ENCODE data around the gene FBXW10.
"Not testable (repeated sequence)": the region's sequence is repeated elsewhere in the genome, so short reads cannot be mapped to it uniquely, and the experiment has no call there.

DNA sequence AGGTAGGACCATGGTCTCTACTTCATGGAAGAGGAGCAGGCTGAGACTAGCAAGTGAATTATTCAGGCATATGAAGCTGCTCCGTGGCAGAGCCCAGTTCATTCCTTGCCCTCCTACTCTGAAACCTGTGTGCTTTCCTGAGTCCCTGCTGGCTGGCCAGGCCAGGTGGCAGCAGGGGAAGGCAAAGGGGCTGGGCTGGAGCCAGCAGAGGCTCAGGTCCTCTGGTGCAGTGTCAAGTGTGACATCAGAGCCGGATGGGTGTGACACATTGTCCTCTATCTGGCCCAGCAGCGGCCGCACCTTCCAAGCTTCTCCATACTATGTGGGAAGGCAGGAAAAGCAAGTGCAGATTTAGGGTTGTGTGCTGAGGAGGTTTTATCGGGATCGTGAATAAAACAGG lies 2.6 kb upstream of the FBXW10 start:
- TF ChIP-seq, protein P1, sequence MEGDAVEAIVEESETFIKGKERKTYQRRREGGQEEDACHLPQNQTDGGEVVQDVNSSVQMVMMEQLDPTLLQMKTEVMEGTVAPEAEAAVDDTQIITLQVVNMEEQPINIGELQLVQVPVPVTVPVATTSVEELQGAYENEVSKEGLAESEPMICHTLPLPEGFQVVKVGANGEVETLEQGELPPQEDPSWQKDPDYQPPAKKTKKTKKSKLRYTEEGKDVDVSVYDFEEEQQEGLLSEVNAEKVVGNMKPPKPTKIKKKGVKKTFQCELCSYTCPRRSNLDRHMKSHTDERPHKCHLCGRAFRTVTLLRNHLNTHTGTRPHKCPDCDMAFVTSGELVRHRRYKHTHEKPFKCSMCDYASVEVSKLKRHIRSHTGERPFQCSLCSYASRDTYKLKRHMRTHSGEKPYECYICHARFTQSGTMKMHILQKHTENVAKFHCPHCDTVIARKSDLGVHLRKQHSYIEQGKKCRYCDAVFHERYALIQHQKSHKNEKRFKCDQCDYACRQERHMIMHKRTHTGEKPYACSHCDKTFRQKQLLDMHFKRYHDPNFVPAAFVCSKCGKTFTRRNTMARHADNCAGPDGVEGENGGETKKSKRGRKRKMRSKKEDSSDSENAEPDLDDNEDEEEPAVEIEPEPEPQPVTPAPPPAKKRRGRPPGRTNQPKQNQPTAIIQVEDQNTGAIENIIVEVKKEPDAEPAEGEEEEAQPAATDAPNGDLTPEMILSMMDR (IDR thresholded peaks at IDR 0.05) = not testable (repeated sequence)
- not testable (repeated sequence) for TF ChIP-seq POLR2A (IDR thresholded peaks at IDR 0.05)
